K562 (cell line): ENCODE data around the gene ERLEC1.
"Not testable (repeated sequence)": the region's sequence is repeated elsewhere in the genome, so short reads cannot be mapped to it uniquely, and the experiment has no call there.

Experiments
- ARID3B ChIP-seq: fragments of 250-450 bp; sonication (Bioruptor Pico); IDR thresholded peaks from 2 replicates; pipeline ENCODE4 v1.4.0; 2020; ENCODE audit warnings: borderline replicate concordance
- CAMTA2 ChIP-seq: fragments of 250-450 bp; sonication (Bioruptor Pico); conservative IDR thresholded peaks from 2 replicates; pipeline ENCODE4 v1.5.1; 2022
- MAFK ChIP-seq: IDR thresholded peaks from 2 replicates; pipeline ENCODE4 v1.6.1; 2011; ENCODE audit warnings: low read length, improper control_type of control experiment
- MXI1 ChIP-seq: IDR thresholded peaks from 2 replicates; pipeline ENCODE4 v1.6.1; 2011; ENCODE audit warnings: low read depth, mild to moderate bottlenecking, improper control_type of control experiment, low read length
- SPI1 ChIP-seq: IDR thresholded peaks from 2 replicates; pipeline ENCODE4 v1.6.1; 2011; ENCODE audit warnings: low read depth, low read length, control low read depth, borderline replicate concordance
- TEAD1 ChIP-seq, 2 experiments: fragments of 450-650 bp in 1 of 2; sonication (generic) in 1 of 2; formaldehyde crosslinking; IDR thresholded peaks; 2 replicates each; pipeline versions ENCODE4 v1.4.0 to v1.8.0; 2020 to 2022; ENCODE audit warnings: mild to moderate bottlenecking in 2 of 2, missing genetic modification reagents in 1 of 2
- TEAD4 ChIP-seq, 2 experiments: sonication (generic) in 1 of 2; formaldehyde crosslinking in 1 of 2; IDR thresholded peaks; 2 replicates each; pipeline versions ENCODE4 v1.6.1 to v1.8.0; 2012 to 2022; ENCODE audit warnings: borderline replicate concordance in 1 of 2, inconsistent platforms in 1 of 2, low read length in 1 of 2, mild to moderate bottlenecking in 1 of 2, missing genetic modification reagents in 1 of 2
- ZBTB7A ChIP-seq: IDR thresholded peaks from 2 replicates; pipeline ENCODE4 v1.6.1; 2011; ENCODE audit warnings: low read depth, mild to moderate bottlenecking, low read length, moderate library complexity, borderline replicate concordance; ENCODE audit not compliant: control insufficient read depth
- ZFX ChIP-seq: sonication (generic); formaldehyde crosslinking; IDR thresholded peaks from 2 replicates; pipeline ENCODE4 v1.8.0; 2022; ENCODE audit warnings: mild to moderate bottlenecking, missing genetic modification reagents, moderate library complexity

GRCh38 chr2:53823639-53824038 lies 36.8 kb downstream of the ERLEC1 start:
- TF ChIP-seq SPI1; TEAD1 (CRISPR knock-in tag; IDR thresholded peaks at IDR 0.05); TEAD4 (IDR thresholded peaks at IDR 0.05; ENCODE audit: low read length); TEAD4 (CRISPR knock-in tag; IDR thresholded peaks at IDR 0.05; ENCODE audit: borderline replicate concordance); ZBTB7A; CAMTA2 (CRISPR knock-in tag); MXI1; ARID3B (CRISPR knock-in tag); ZFX (CRISPR knock-in tag); MAFK: not testable (repeated sequence)
